Left lung (tissue), 10 donors: Measurements from ENCODE around the gene TIMM29. TPM values are rescaled to one million over a fixed set of nuclear protein-coding genes. Genes with fewer than 3 reads are reported as not detected.

Experiments used
- ATAC-seq: fragments of 200-7000 bp; cut with Tn5 transposase; one replicate; pipeline ENCODE4 v1.9.1; 2020; ENCODE audit warnings: moderate library complexity
- DNase-seq, 4 donors: peaks; one replicate each; pipeline ENCODE4 v3.0.0-alpha.2; 2013 to 2020
- H3K27ac ChIP-seq, 2 donors: fragments of 200-600 bp; sonication (generic) in 1 of 2; one replicate each; pipeline versions ENCODE4 v1.5.0 to v1.8.0; 2020 to 2021
- H3K27me3 ChIP-seq, 2 donors: fragments of 200-600 bp; sonication (generic) in 1 of 2; one replicate each; pipeline versions ENCODE4 v1.5.0 to v1.8.0; 2020 to 2021
- H3K36me3 ChIP-seq, 2 donors: fragments of 200-600 bp; sonication (generic) in 1 of 2; one replicate each; pipeline versions ENCODE4 v1.5.0 to v1.8.0; 2020 to 2021
- H3K4me1 ChIP-seq, 2 donors: fragments of 200-600 bp; one replicate each; pipeline ENCODE4 v1.8.0; 2021
- H3K4me3 ChIP-seq, 2 donors: fragments of 200-600 bp; sonication (generic) in 1 of 2; one replicate each; pipeline versions ENCODE4 v1.5.0 to v1.8.0; 2020 to 2021; ENCODE audit warnings: mild to moderate bottlenecking in 1 of 2
- H3K9me3 ChIP-seq, 2 donors: fragments of 200-600 bp; sonication (generic) in 1 of 2; one replicate each; pipeline versions ENCODE4 v1.5.0 to v1.8.0; 2020 to 2021
- intact Hi-C, 2 donors: fragments of 100-400 bp; cut with DNase I; formaldehyde crosslinking; loops; one replicate each; pipeline versions ENCODE4 v1.11.2 to v1.14.2; 2022
- polyA plus RNA-seq, 6 donors: library from polyadenylated mRNA; unstranded; fragments of 120-200 nt; gene quantifications; one replicate each; pipeline ENCODE4 v1.2.1, GENCODE V29; 2013; ENCODE audit not compliant: insufficient read length in 6 of 6
- total RNA-seq, 2 donors: library from RNA; stranded (reverse); fragmentation: NEBNext Ultra II Directional; extraction: Animal tissue kit (Norgen Biotek cat#: 25700); gene quantifications; one replicate each; pipeline ENCODE4 v1.2.1, GENCODE V29; 2021
- TF ChIP-seq, protein P1 (sequence below), 2 donors: fragments of 200-600 bp; sonication (generic) in 1 of 2; IDR thresholded peaks; one replicate each; pipeline versions ENCODE4 v1.5.0 to v1.8.0; 2021; ENCODE audit warnings: antibody characterized with exemption in 2 of 2
- donor health status: DM: no; HTN: yes; CAD: no.
- donor health status: DM: no; HTN: no; CAD: no.

The TIMM29 gene
- total and polyA plus RNA-seq, 8 donors = 18.8 to 28.5 (median 25.3) TPM

DNA sequence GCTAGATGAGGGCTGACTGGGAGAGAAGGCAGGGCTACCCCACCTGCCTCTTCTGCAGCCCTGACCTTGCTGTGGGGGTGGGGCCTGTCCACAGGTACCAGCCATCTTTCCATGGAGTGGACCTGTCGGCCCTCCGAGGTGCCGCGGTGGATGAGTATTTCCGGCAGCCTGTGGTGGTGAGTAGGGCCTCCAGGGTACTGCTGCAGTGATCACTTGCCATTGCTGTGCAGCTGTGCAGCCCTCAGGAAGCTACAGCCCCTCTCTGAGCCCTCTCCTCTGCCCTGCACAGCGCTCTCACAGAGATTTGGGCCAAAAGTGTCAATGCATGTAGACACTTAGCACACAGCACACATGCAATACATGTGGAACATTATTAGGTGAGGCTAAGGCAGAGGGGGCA, 12.0 kb upstream of the TIMM29 start:
- TF ChIP-seq, protein P1, sequence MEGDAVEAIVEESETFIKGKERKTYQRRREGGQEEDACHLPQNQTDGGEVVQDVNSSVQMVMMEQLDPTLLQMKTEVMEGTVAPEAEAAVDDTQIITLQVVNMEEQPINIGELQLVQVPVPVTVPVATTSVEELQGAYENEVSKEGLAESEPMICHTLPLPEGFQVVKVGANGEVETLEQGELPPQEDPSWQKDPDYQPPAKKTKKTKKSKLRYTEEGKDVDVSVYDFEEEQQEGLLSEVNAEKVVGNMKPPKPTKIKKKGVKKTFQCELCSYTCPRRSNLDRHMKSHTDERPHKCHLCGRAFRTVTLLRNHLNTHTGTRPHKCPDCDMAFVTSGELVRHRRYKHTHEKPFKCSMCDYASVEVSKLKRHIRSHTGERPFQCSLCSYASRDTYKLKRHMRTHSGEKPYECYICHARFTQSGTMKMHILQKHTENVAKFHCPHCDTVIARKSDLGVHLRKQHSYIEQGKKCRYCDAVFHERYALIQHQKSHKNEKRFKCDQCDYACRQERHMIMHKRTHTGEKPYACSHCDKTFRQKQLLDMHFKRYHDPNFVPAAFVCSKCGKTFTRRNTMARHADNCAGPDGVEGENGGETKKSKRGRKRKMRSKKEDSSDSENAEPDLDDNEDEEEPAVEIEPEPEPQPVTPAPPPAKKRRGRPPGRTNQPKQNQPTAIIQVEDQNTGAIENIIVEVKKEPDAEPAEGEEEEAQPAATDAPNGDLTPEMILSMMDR (IDR thresholded peaks at IDR 0.05) = no peak
- intact Hi-C loops = no loop called here
- H3K36me3 ChIP-seq = peaks cover 0 to 90% of the 10 kb centered on the region in 2 donors
- no peaks in the 10 kb centered on the region for H3K9me3 ChIP-seq
- H3K4me1 ChIP-seq = peaks cover 0 to 2% of the 10 kb centered on the region in 2 donors
- no peak overlapping the region for H3K27ac ChIP-seq
- no peak for ATAC-seq
- H3K4me3 ChIP-seq = no peak overlapping the region
- DNase-seq = no peak
- H3K27me3 ChIP-seq = no peaks in the 10 kb centered on the region

DNA sequence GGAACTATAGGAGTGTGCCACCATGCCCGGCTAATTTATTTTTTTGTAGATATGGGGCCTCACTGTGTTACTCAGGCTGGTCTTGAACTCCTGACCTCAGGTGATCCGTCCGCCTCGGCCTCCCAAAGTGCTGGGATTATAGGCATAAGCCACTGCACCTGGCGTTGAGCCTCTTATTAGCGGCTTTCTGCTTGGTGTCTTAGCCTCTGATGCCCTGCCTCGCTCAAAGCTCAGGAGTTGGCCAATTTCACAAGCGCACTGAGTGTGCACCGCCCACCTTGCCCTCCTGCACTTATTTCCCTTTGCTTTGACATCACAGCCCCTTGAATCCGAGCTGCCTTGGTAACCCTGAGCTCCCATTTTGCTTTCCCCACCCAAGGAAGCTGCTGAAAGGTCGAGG, 10.3 kb upstream of the TIMM29 start:
- DNase-seq (peak in 1 of 4 donors; percentile 15), ATAC-seq (no peak)
- intact Hi-C loops = no loop called here
- TF ChIP-seq, protein P1 (IDR thresholded peaks at IDR 0.05) = no peak
- H3K27me3 ChIP-seq = no peaks in the 10 kb centered on the region
- peaks cover 0 to 90% of the 10 kb centered on the region in 2 donors for H3K36me3 ChIP-seq
- H3K27ac ChIP-seq = no peak overlapping the region
- H3K4me3 ChIP-seq = no peak overlapping the region
- H3K9me3 ChIP-seq = no peaks in the 10 kb centered on the region
- H3K4me1 ChIP-seq = peaks cover 0 to 2% of the 10 kb centered on the region in 2 donors

GRCh38 chr19:10919352-10920287, 9.0 kb upstream of the TIMM29 start:
- peaks cover 0 to 2% of the 10 kb centered on the region in 2 donors for H3K4me1 ChIP-seq
- no peak overlapping the region for H3K27ac ChIP-seq
- no peaks in the 10 kb centered on the region for H3K9me3 ChIP-seq
- no peaks in the 10 kb centered on the region for H3K27me3 ChIP-seq
- TF ChIP-seq, protein P1 (IDR thresholded peaks at IDR 0.05) = no peak
- DNase-seq (peak in 1 of 4 donors; percentile 48), ATAC-seq (peak; percentile 68)
- H3K4me3 ChIP-seq = no peak overlapping the region
- intact Hi-C loops = no loop called here
- peaks cover 0 to 90% of the 10 kb centered on the region in 2 donors for H3K36me3 ChIP-seq

DNA sequence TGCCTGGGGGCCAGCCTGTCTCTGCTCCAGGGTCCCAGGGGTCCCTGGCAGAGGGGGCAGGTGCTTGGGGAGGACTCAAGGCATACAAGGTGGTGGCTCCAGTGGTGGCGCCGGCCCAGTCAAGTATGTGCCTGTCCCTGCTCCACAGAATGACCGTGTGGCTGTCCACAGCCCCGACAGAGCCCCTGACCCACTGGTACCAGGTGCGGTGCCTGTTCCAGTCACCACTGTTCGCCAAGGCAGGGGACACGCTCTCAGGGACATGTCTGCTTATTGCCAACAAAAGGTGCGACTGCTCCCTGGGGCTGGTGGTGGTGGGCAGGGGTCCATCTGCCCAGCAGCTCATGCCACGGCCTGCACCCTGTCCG, 8.3 kb upstream of the TIMM29 start:
- ATAC-seq (no peak), DNase-seq (no peak)
- H3K9me3 ChIP-seq = no peaks in the 10 kb centered on the region
- peaks cover 0 to 2% of the 10 kb centered on the region in 2 donors for H3K4me1 ChIP-seq
- H3K36me3 ChIP-seq = peaks cover 0 to 90% of the 10 kb centered on the region in 2 donors
- H3K4me3 ChIP-seq = no peak overlapping the region
- no peak overlapping the region for H3K27ac ChIP-seq
- TF ChIP-seq, protein P1 (IDR thresholded peaks at IDR 0.05) = no peak
- intact Hi-C loops = no loop called here
- no peaks in the 10 kb centered on the region for H3K27me3 ChIP-seq

DNA sequence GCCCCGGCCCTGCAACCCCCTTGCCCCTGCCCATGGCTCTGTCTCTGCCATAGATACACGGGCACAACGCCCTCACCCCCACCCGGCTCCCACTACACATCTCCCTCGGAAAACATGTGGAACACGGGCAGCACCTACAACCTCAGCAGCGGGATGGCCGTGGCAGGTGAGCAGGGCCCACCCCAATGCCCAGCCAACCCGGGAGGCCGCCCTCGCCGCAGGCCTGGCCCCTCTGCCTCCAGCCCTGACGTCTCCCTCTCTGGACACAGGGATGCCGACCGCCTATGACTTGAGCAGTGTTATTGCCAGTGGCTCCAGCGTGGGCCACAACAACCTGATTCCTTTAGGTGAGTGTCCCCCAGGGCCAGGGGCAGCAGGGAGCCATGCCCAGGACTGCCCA, 7.8 kb upstream of the TIMM29 start:
- ATAC-seq (no peak), DNase-seq (no peak)
- TF ChIP-seq, protein P1 (IDR thresholded peaks at IDR 0.05) = no peak
- Histone ChIP-seq H3K27ac (no peak overlapping the region), H3K4me1 (peaks cover 0 to 2% of the 10 kb centered on the region in 2 donors), H3K27me3 (no peaks in the 10 kb centered on the region), H3K4me3 (no peak overlapping the region), H3K9me3 (no peaks in the 10 kb centered on the region), H3K36me3 (peaks cover 0 to 88% of the 10 kb centered on the region in 2 donors)
- intact Hi-C loops = no loop called here
